Testis (tissue), 2 donors: ENCODE measurements around the gene HPGDS.

Experiments
- CTCF ChIP-seq, 3 experiments: fragments of 450-650 bp in 2 of 3; fragments of 200-600 bp in 1 of 3; sonication (generic) in 1 of 3; IDR thresholded peaks; one replicate each; pipeline ENCODE4 v1.5.1; 2016 to 2019; ENCODE audit warnings: antibody characterized with exemption in 3 of 3, mild to moderate bottlenecking in 2 of 3, moderate library complexity in 1 of 3
- POLR2A ChIP-seq: fragments of 450-650 bp; IDR thresholded peaks from one replicate; pipeline ENCODE4 v1.6.1; 2017; ENCODE audit warnings: antibody characterized with exemption, mild to moderate bottlenecking, moderate library complexity

- no peak for TF ChIP-seq POLR2A
- no peak for TF ChIP-seq CTCF (IDR thresholded peaks at IDR 0.05)
Observed at GRCh38 chr4:94350095-94350494, 7.5 kb upstream of the HPGDS start.
